Renal cortex interstitium (tissue), 11 donors: Measurements from ENCODE around the gene GPR161. TPM values are rescaled to one million over a fixed set of nuclear protein-coding genes. Genes with fewer than 3 reads are reported as not detected.

Source experiments
- DNase-seq, 11 donors: peaks; one replicate each; pipeline ENCODE4 v3.0.0-alpha.2; 2013; ENCODE audit warnings: low read depth in 9 of 11, low spot score in 4 of 11; ENCODE audit errors: extremely low read depth in 1 of 11
- polyA plus RNA-seq, 3 donors: library from polyadenylated mRNA; unstranded; fragments of 120-200 nt; gene quantifications; one replicate each; pipeline ENCODE4 v1.2.1, GENCODE V29; 2013; ENCODE audit not compliant: insufficient read length in 3 of 3

Gene GPR161
- polyA plus RNA-seq, 3 donors: 16.7 to 23.9 (median 20.0) TPM

DNA sequence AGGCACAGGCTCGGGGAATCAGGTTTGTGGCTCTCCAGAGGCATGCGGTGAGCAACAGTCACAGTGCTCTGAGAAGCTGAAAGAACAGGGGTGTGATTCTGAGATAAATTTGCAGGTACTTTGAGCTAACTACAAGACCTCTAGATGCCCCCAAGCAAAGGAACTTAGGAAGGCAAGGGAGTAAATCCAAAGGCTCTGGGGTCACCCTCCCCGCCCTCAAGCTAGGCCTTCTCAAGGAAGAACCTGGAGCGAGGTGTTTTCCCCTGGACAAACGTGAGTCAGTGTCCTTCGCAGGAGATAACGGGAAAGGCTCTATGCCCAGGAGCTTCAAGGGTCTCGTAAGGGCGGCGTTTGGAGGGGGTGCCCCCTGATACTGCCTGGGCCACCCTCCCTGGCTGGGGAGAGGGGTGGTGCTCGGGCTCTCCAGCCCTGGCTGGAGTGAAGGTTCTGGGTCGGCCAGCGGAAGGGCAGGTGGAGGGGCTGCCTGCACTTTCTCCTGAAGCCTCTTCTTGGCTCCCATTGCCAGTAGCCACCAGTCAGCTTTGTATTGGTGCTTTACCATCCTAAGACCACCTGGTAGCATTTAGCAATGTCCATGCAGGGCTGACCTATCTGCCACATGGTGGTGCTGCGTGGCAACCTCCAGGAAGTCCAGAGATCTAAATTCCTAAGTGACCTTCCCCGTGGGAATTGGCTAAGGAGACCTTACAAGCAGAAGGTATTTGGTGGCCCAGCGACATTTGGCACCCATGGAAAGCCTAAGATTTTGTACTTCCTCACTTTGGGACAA, 44.0 kb downstream of the GPR161 start:
- no peak for DNase-seq

DNA sequence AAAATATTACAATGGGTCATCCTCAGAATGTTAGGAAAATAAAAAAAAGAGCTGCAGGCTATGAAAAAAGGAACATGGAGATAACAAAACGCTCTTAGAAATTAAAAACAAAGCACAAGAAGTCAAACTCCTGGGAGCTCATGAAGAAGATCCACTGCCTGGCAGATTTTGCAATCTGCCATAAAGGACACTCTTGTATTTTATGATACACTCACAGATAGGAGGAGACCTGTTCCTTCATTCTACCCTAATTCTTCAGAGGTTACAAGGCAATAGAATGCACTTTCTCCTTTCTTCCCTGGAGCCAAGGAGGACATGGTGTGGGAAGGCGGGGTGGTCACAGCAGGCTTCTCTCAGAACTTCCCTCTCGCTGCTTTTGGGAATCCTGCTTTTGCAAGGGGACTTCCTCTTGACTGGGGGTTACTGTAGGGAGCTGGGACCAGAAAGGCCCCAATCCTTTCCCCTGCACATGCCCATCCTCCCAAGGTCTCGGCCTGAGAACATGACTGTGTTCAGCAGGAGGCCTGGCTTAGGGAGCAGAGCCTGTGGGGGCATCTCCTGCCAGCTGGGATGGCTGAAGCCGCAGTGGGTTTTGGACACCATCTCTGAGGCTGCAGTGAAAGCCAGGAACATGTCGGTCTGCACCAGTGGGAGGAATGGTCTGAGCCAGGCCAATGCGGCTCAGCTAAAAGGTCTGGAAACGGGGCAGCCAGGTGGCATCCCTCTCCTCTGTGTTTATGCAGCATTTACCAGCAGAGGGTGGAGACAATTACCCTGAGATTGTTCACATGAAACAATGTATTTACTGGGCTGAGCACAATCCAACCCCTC, 44.8 kb downstream of the GPR161 start:
- no peak for DNase-seq

DNA sequence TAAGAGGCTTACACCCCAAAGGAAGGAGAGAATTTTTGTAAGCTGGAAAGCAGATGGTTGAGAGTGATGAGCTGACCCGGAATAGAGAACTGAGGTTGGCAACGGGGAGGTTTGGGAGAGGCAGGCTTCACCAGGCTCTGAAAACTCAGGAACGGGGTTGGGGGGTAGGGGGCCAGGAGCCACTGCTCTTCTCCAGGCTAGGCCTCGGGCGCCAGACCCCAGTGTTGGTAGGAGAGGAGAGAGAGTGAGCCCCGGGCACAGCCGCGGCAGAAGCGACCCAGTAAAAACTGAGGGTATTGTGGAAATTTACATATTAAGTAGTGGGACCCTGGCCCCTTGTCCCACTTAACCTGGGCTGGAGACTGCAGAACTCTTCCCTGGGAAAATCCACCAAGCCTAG, 45.7 kb downstream of the GPR161 start:
- DNase-seq: no peak

DNA sequence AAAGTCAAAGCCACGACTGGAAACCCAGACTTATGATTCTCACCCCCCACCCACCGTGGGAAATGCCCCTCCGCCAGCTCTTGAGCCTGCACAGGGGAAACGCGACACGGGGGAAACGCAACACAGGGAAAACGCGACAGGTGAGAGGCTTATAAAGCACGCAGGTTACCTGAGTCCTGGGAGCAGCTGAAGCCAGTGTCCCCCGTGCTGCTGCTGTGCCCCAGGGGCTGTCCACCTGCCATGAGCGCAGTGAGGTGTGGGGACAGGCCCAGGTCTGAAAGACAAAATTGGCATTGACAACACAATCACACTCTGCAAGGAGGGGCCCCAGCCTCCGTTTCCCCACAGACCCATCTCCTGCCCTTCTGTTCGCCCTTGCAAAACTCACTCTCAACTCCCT, 46.3 kb downstream of the GPR161 start:
- DNase-seq: no peak

DNA sequence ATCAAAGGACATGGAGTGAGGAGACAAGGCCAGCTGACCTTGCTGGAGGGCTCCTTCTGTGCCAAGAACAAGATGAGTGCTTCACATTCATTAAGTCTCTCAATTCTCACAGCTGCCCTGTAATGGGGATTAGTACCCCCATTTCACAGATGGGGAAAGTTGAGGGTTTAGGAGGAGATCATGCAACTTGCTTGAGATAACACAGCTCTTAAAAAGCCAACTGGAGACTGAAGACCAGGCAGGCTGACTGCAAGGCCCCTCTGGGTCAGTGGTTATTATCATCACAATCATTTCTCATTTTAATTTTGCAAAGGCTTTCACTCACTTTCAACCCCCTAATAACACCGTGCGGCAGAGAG, 46.8 kb downstream of the GPR161 start:
- no peak for DNase-seq

DNA sequence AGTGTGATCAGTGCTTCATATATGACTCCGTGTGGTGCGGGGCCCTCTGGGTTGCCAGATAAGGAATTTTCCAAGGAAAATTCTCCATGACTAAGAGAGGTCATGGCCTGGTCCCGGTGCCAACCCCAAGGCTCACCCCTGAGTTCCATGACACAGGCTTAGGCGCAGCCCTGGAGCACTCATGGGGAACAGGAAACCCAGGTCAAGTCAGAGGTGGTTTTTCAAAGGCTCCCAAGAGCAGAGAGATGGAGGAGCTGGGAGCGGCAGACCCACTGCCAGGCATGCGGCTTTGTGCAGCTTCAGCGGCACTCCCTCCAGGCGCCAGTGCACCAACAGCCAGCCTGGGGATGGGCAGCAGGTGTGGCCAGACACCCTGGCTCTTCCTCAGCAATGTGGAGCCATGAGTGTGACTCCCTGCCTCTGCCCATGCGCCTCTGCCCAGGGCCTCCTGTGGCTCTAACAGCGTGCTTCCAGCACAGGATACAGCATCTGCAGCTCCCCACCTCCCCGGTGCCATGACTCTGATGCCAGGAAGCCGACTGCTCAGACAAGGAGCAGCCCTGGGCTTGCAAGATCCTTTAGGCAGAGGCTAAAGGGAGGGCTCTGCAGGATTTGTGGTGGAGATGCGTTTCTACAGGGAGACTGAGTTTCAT, 47.3 kb downstream of the GPR161 start:
- DNase-seq: no peak

DNA sequence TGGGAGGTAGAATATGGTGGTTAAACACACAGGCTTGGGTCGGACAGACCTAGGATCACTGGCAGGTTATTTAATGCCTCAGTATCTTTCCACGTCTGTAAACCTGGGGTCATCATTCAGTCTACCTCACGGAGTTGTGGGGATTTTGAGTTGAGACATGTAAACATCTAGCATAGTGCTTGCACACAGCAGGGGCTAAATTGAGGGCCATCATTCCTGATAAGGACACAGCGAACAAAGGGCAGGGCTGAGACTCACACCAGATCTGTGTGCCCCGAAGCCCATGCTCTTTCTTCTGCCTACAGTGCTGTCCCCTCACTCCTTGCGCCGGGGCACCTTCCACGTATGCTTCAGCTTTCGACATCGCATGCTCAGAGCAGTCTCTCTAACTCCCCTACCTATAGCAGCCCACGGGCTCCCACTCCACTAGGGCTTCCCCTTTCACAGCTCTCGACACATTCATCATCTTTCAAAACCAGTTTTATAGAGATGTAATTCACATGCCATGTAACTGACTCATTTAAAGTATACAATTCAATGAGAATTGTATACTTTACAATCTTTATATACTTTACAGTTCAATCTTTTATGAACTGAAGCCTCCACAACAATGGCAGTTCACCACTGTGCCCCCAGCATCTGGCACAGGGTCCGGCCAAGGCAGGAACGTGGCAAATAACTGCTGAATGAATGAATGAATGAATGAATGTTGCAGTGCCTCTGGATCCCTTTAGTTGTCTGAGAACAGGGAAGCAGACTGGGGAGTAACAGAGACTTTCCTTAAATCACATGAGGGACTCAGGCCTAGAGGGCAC, 48.0 kb downstream of the GPR161 start:
- DNase-seq: no peak

DNA sequence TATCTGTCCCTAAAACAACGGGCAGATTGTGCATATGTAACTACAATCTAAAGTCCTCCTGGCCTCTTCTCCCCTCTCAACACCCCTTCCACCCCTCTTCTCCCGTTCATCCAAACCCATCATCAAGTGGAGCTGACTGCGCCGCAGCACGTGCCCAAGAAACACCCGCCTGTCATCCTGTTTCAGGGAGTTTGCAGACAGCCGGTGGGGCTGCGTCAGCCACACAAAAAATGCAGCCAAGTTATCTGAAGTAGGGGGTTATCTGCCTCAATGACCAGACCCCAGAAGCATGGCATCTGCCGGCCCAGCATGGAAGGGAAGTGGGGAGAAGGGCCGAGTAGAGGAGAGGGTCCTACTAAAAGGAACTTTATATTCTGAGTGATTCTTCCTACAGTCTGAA, 49.0 kb downstream of the GPR161 start:
- DNase-seq: no peak

DNA sequence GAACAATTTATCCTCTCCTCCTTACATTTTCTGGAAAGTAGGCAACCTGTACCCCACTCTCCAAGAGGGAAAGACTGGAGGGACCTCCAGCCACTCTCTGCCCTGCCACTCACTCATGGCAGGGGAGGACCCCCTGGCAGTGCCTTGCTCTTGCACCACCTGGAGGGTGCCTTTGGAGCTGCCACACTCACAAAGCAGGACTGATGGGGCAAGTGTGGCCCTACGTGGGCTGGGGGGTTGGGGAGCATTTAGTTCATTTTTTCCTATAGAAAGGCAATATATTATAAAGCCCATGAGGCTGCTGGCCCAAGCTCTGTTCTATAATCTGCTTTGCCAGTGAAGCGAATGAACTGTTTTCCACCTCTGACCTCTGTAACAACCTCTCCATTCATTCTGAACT, 50.3 kb downstream of the GPR161 start:
- no peak for DNase-seq

DNA sequence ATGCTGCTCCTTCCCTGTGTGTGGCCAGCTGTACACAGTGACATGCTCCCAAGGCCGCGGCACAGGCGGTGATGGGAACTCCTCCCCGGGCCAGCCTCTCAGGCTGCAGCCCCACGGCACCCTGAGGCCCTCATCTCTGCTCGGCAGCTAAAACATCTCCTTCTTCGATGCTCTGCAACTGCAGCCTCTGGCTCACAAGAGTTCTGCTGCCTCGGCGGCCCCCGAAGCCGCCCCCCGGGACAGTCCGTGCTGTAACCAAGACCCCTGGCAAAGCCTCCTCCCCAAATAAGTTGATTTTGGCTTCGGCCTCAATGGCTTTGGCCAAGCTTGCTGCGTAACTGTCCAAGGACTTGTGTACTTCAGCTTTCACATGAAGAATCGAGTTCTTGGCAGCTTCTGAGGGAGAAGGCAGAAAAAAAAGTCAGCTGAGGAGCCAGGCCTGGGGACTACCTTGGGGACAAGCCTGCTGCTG, 51.3 kb downstream of the GPR161 start:
- peak in 3 of 11 donors; percentile 12 for DNase-seq

DNA sequence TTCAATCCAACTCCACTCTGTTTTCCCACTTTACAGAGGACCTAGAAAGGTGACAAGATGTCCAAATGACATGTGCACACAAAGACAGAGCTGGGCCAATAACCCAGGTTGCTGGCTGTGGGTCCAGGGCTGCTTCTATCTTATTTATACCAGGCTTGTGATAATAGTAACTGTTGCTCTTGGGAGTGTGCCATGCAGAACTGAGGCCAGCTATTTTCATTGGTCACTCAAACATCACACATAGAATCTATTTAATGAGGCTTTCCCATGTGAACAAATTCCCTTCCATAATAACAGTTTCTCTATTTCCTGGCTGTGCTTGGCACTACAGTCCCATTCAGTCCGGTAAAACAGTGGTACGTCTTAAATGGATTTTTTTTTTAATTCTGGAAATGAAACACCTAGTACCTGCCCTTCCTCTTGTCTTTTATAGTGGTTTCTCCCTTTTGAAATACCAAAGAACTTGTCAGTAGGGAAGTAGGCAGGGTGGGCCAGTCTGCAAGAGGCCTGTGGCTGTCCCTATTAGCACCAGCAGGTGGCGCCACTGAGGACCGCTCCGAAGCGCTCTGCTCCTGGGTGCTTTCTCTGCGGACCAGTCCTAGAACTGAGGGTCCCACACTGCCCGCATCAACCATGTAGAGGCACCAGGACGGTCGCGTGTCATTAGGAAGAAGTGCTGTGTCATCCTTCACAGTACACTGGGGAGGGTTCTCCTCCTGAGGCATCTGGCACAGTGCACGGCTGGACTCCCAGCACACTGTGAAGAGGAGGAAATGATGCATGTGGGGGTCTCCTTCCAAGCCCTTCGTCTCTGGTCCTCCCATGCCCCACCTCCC, 52.1 kb downstream of the GPR161 start:
- peak in 6 of 11 donors; percentile 3 to 35 (median 16) for DNase-seq

DNA sequence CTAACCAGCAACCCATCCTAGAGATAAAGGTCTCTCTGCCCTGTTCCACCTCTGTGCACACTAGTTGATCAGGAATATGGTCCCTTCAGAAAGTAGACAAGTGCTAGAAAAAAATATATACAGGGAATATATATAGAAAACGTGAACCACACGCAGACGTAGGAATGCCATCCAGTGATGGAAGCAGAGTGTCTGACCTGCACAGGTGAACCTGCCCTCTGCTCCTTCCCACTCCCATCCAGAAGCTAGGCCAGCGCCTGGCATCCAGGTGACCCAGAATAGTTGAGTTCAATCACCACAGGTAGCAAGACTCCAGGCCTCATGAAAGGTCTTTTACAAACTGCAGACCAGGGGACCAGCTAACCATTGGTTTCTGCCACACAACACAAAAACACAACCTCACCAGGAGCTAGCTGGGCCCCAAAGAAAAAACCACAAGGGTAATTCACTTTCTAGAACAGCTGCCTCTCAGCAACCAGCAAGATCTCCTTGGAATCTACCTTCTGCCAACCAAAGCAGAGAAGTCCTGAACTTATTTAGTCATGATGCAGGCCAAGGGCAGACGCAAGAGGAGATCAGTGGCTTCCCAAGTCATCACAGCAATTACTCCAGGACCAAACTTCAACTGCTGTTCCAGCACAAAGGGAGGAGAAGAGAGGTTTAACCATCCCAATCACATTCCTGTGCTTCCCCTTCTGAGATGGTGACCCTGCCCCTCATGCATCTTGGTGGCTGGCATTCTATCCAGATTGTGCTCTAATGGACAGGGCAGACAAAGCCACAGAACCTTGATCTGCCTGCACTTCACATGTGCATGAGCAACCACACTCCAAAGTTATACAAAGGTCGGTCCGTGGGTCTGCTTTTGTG, 53.0 kb downstream of the GPR161 start:
- no peak for DNase-seq

DNA sequence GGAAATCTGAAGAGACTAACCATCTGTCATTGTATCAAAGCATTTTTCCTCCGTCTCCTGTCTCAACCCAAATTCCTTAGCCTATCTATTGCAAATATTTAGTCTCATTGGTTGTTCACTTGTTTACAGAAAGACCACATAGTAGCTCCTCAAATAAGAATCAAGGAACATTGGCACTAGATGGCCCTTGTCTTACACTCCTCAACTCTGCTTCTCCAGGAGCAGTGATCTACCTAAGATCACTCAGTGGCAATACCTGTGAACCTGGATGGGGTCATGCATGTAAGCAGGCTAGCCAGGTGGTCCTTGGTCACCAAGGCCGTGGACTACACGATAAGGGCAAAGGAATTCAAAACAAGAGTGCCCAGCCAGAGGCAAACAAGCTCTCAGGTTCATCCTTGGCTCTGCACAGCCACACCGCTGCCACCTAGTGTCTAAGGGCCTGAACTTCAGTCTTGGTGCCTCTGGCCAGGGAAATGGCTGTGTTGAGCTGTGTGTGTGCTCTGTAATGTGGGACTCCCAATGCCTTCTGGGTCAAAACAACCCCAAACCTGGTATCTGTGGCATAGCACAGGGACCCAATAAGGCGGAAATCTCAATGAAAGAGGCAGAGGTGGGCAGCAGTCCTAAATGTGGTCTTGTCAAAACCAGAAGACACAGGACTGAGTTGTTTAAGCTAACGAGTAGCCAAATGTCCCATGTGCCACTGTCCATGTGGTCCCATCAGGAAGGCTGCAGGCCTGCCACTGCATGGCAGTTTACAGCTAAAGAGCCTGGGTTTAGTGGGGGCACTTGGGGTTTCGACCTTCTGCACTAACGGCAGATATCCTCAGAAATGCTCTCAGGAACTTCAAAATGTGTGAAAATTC, 54.5 kb downstream of the GPR161 start:
- DNase-seq: peak in 10 of 11 donors; percentile 15 to 65 (median 48)

DNA sequence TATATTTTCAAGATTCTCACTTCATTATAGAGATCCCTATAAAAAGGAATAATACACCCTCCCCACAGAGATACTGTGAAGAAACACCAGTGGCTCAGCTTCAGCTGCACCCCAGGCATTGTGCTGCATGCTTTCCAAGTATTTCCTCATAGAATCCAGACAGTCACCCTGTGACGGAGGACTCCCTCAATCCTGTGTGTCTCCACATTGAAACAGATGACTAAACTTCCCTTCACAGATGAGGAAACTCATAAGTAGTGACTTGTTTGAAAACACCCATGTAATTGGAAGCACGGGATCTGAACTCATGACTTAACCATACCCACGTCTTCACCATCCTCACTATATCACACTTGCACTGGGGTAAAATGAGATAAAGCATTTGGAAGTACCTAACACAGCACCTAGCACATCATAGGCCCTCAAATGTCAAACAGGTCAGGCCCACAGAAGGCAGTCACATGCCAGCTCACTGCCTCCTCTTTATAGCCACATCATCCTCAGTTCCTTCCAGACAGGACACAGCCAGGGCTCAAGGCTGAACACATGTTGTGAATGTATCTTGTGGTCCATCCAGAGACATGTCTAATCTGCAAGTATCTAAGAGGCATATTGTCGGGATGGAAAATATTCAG, 55.2 kb downstream of the GPR161 start:
- no peak for DNase-seq

DNA sequence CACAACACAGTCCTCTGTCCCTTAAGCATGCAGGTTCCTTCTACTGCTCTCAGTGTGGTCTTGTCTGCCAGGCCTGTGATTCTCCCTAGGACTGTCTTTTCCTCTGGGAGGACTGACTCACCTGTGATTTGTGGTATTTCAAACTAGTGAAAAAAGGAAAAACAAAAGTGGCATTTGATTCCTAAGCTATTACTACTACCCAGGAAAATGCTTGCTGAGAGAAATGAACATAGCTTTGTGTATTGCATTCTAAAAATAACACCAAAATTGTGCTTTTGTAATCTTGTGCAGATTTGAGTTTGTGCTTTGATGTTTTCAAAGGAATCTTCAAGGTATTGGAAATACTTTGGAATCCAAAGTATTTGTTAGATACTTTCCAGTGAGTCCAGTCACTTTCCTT, 57.0 kb downstream of the GPR161 start:
- no peak for DNase-seq

DNA sequence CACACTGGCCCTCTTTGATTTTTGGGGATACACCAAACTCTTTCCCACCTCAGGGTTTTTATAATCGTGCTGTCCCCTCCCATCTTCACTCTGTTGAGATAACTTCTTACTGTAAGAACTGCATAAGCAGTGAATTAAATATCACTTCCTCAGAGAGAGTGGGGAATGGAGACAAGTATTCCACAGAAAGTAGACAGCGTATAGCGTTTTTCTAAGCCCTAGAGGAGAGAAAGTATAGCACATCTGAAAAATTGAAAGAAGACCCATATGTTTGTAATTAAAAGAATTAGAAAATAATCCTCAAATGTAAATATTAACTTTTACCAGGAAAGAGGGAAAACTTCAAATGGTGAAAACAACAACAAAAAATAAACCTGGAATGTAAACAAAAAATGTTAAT, 67.3 kb downstream of the GPR161 start:
- no peak for DNase-seq
